ENCODE data around the gene GINS2. TPM values are rescaled to one million over a fixed set of nuclear protein-coding genes. Genes with fewer than 3 reads are reported as not detected.

Gene GINS2
- total RNA-seq, 1 donor from 2014 or later: 0.25 TPM

GRCh38 chr16:85645021-85645589, 43.6 kb downstream of the GINS2 start:
- no peak overlapping the region for H3K27ac ChIP-seq
- H3K4me1 ChIP-seq: peaks cover 28% of the 10 kb centered on the region
- no peak for DNase-seq (ENCODE audit: extremely low spot score in 2 of 2)
- no peaks in the 10 kb centered on the region for H3K27me3 ChIP-seq
- no peak overlapping the region for H3K4me3 ChIP-seq
- no peaks in the 10 kb centered on the region for H3K36me3 ChIP-seq
- H3K9me3 ChIP-seq: no peaks in the 10 kb centered on the region
- TF ChIP-seq CTCF (IDR thresholded peaks at IDR 0.05) (no peak), POLR2AphosphoS5 (IDR thresholded peaks at IDR 0.05; ENCODE audit: insufficient read depth in 1 of 2, low read depth in 1 of 2) (no peak), POLR2A (IDR thresholded peaks at IDR 0.05) (no peak)
- intact Hi-C loops (cut with DNase I): no loop called here

DNA sequence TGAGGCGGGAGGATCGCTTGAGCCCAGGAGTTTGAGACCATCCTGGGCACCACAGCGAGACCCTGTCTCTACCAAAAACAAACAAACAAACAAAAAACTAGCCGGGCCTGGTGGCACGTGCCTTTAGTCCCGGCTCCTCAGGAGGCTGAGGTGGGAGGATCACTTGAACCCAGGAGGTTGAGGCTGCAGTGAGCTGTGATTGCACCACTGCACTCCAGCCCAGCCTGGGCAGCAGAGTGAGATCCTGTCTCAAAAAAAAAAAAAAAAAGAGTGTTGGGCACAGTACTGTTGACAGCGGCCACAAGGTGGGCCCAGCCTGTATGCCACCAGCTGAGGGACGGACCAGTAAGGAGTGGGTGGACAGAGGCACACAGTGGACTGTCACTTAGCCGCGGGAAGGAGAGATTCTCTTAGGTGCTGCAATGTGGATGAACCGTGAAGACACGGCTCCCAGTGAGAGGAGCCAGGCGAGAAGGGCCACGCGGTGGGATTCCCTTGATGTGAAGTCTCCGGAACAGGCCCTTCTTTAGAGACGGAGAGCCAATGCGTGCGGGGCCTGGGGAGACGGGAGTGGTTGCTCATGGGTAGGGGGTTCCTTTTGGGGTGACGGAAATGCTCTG, 44.6 kb downstream of the GINS2 start:
- no peaks in the 10 kb centered on the region for H3K36me3 ChIP-seq
- no peaks in the 10 kb centered on the region for H3K9me3 ChIP-seq
- no peak overlapping the region for H3K4me3 ChIP-seq
- peaks cover 35% of the 10 kb centered on the region for H3K4me1 ChIP-seq
- no peaks in the 10 kb centered on the region for H3K27me3 ChIP-seq
- intact Hi-C loops (cut with DNase I): no loop called here
- no peak for DNase-seq (ENCODE audit: extremely low spot score in 2 of 2)
- TF ChIP-seq POLR2AphosphoS5 (IDR thresholded peaks at IDR 0.05; ENCODE audit: insufficient read depth in 1 of 2, low read depth in 1 of 2): no peak
- TF ChIP-seq CTCF (IDR thresholded peaks at IDR 0.05): no peak
- TF ChIP-seq POLR2A (IDR thresholded peaks at IDR 0.05): no peak
- H3K27ac ChIP-seq: no peak overlapping the region

DNA sequence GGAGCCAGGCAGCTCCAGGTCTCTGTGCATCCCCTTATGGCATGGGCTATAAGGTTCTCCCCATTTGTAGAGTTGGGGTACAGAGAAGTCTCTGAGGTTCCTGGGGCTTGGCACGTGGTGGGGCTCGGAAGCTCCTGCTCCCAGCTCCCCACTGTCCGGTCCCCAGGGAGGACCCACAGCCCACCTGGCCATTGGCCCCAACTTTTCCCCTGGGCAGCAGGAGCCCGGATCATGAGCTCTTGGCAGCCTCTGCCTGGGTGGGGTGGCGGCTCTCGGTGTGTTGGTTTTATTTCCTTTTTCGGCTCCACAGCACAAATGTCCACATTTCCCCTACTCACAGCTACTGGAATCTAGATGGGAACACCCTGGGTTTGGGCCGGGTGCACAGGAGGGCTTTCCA, 45.1 kb downstream of the GINS2 start:
- no peak for DNase-seq (ENCODE audit: extremely low spot score in 2 of 2)
- Histone ChIP-seq H3K4me3 (no peak overlapping the region), H3K27me3 (no peaks in the 10 kb centered on the region), H3K27ac (no peak overlapping the region), H3K36me3 (no peaks in the 10 kb centered on the region), H3K4me1 (peaks cover 40% of the 10 kb centered on the region), H3K9me3 (no peaks in the 10 kb centered on the region)
- no peak for TF ChIP-seq CTCF (IDR thresholded peaks at IDR 0.05)
- TF ChIP-seq POLR2AphosphoS5 (IDR thresholded peaks at IDR 0.05; ENCODE audit: insufficient read depth in 1 of 2, low read depth in 1 of 2): no peak
- no peak for TF ChIP-seq POLR2A (IDR thresholded peaks at IDR 0.05)
- intact Hi-C loops (cut with DNase I): no loop called here

DNA sequence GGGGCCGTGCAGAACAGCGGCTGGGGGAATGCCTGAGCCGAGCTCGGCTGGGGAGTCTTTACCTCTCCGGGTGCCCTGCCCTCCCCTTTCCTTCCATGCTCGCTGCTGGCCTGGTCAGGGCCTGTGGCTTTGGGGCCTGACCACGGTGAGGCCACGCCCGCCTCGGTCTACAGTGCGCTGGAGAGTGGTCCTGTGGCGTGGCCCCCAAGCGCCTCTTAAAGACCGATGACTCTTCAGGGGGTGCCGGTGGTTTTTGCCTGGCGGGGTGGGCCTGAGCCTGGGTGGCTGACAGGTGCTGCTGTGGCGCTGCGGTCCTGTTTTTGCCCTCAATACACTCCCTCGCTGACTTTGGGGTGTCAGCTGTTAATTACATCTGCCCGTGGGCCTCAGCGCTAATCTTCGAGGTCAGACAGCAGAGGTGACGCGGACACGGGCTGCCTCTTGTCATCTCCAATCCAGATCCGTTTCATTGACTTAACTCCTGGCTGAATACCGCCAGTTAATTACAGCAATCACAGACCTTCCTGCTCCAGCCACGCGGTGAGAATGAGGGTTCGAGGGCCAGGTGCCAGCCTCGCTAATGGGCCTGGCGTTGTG, 45.9 kb downstream of the GINS2 start:
- DNase-seq (ENCODE audit: extremely low spot score in 2 of 2): no peak
- Histone ChIP-seq H3K9me3 (no peaks in the 10 kb centered on the region), H3K4me1 (peaks cover 40% of the 10 kb centered on the region), H3K27me3 (no peaks in the 10 kb centered on the region), H3K27ac (no peak overlapping the region), H3K36me3 (no peaks in the 10 kb centered on the region), H3K4me3 (no peak overlapping the region)
- intact Hi-C loops (cut with DNase I): no loop called here
- TF ChIP-seq POLR2A (IDR thresholded peaks at IDR 0.05) (no peak), CTCF (IDR thresholded peaks at IDR 0.05) (no peak), POLR2AphosphoS5 (IDR thresholded peaks at IDR 0.05; ENCODE audit: insufficient read depth in 1 of 2, low read depth in 1 of 2) (no peak)

DNA sequence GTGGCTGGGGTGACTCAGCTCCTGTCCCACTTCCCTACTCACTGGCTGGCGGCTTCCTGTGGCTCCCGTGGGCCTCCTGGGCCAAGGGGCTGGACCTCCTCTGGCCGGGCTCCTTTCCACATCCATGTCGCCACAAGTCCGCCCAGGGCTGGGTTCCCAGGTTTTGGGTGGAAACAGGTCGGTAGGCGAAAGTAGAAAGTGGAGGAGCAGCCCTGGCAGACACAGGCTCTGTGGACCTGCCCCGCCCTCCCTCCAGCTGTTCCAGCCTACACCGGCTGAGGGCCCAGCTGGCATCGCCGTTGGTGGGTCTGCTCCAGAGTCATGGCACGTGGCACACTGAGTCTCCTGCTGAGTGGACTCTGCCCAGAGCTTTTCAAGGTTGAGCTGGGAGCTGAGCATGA, 47.0 kb downstream of the GINS2 start:
- Histone ChIP-seq H3K9me3 (no peaks in the 10 kb centered on the region), H3K4me3 (no peak overlapping the region), H3K27me3 (no peaks in the 10 kb centered on the region), H3K27ac (no peak overlapping the region), H3K36me3 (no peaks in the 10 kb centered on the region), H3K4me1 (peaks cover 40% of the 10 kb centered on the region)
- intact Hi-C loops (cut with DNase I): no loop called here
- TF ChIP-seq CTCF (IDR thresholded peaks at IDR 0.05) (no peak), POLR2A (IDR thresholded peaks at IDR 0.05) (no peak), POLR2AphosphoS5 (IDR thresholded peaks at IDR 0.05; ENCODE audit: insufficient read depth in 1 of 2, low read depth in 1 of 2) (no peak)
- no peak for DNase-seq (ENCODE audit: extremely low spot score in 2 of 2)

Data from vagina (tissue), 2 donors.